Memory B cell (primary cell): ENCODE measurements around the gene HEBP1.

Experiments
- ATAC-seq: fragments of 150-1000 bp; cut with Tn5 transposase; 2 replicates; pipeline ENCODE4 v1.10.0; 2021; ENCODE audit warnings: low read depth, mild to moderate bottlenecking, moderate library complexity
- DNase-seq, 2 donors: peaks; one replicate each; pipeline ENCODE4 v3.0.0; 2022; ENCODE audit warnings: low spot score in 2 of 2
- H3K27ac Mint-ChIP-seq: one replicate; pipeline ENCODE4 v1.8.0; 2022; ENCODE audit warnings: mild to moderate bottlenecking, moderate library complexity, mixed read lengths
- H3K27me3 Mint-ChIP-seq: one replicate; pipeline ENCODE4 v1.8.0; 2022; ENCODE audit warnings: mixed read lengths
- H3K36me3 Mint-ChIP-seq: one replicate; pipeline ENCODE4 v1.8.0; 2022; ENCODE audit warnings: mild to moderate bottlenecking, mixed read lengths
- H3K4me1 Mint-ChIP-seq: one replicate; pipeline ENCODE4 v1.8.0; 2022; ENCODE audit warnings: mixed read lengths
- H3K4me3 Mint-ChIP-seq: one replicate; pipeline ENCODE4 v1.8.0; 2022; ENCODE audit warnings: mild to moderate bottlenecking, moderate library complexity, mixed read lengths
- H3K9me3 Mint-ChIP-seq: one replicate; pipeline ENCODE4 v1.8.0; 2022; ENCODE audit warnings: mixed read lengths

The HEBP1 gene

DNA sequence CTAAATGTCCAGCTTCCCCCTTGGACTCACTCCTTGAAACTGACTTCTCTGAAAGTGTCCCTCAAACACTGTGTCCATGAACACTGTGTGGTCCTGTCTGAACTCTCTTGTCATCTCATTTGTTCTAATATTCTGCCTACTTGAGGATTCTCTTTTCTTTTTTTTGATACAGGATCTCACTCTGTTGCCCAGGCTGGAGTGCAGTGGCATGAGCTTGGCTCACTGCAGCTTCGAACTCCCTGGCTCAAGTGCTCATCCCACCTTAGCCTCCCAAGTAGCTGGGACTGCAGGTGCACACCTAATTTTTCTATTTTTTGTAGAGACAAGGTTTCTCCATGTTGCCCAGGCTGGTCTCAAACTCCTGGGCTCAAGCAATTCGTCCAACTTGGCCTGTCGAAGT is 4.9 kb upstream of the HEBP1 start:
- ATAC-seq: no peak
- no peaks in the 10 kb centered on the region for H3K9me3 Mint-ChIP-seq
- no peak overlapping the region for H3K27ac Mint-ChIP-seq
- peaks cover 1% of the 10 kb centered on the region for H3K27me3 Mint-ChIP-seq
- no peak for DNase-seq
- H3K36me3 Mint-ChIP-seq: no peaks in the 10 kb centered on the region
- peaks cover 14% of the 10 kb centered on the region for H3K4me1 Mint-ChIP-seq
- H3K4me3 Mint-ChIP-seq: no peak overlapping the region

DNA sequence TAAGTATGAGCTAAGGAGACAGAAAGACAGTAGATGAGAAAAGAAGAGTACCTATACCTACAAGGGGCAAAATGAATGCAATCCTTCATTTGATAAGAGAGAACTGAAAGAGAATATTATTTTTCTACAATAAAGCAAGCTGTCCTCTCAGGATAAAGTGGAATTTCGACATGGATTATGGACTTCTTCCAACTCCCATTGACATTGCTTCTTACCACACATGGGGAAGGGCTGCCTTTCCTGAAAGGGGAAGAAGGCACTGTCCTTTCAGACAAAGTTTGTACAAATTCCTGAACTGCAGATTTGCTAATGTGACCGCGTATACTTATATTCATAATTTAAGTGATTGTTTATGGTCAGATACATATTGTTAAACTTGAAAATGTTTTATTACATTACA is 4.3 kb upstream of the HEBP1 start:
- no peak for DNase-seq
- H3K27me3 Mint-ChIP-seq: peaks cover 1% of the 10 kb centered on the region
- no peaks in the 10 kb centered on the region for H3K36me3 Mint-ChIP-seq

DNA sequence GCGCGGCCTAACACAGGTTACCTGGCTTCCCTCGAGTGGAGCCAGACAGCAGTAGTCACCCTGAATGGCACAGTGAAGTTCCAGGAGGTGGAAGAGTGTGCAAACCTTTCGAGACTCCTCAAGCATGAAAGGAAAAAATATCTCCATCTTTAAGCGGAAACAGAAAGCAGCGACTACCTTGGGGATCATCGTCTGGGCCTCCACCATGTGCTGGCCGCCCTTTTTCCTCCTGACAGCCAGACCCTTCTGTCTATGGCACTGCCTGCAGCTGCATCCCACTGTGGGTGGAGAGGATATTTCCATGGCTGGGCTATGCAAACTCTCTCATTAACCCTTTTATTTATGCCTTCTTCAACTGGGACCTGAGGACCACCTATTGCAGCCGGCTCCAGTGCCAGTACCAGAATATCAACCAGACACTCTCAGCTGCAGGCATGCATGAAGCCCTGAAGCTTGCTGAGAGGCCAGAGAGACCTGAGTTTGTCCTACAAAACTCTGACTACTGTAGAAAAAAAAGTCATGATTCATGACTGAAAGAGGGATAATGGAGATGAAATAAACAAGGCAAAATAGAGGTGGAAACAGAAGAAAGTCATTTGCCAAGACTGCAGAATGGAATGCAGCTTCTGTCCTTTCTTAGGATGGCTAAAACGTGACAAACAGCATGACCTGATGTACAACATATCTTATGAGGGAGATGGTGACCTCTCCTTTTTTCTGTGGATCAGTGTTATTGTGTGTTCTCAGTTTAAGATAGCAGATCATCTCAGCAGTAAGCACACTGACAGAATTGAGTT is 2.4 kb upstream of the HEBP1 start:
- H3K4me3 Mint-ChIP-seq: peak overlapping the region; percentile 86
- peaks cover 1% of the 10 kb centered on the region for H3K27me3 Mint-ChIP-seq
- H3K27ac Mint-ChIP-seq: peak overlapping the region; percentile 87
- no peaks in the 10 kb centered on the region for H3K9me3 Mint-ChIP-seq
- DNase-seq (no peak), ATAC-seq (no peak)
- peaks cover 21% of the 10 kb centered on the region for H3K4me1 Mint-ChIP-seq
- H3K36me3 Mint-ChIP-seq: no peaks in the 10 kb centered on the region

More for the DNA sequence above, 4.3 kb upstream of the HEBP1 start:
- Mint-ChIP-seq H3K27ac (no peak overlapping the region), H3K4me1 (peaks cover 17% of the 10 kb centered on the region), H3K9me3 (no peaks in the 10 kb centered on the region), H3K4me3 (no peak overlapping the region)
- no peak for ATAC-seq

DNA sequence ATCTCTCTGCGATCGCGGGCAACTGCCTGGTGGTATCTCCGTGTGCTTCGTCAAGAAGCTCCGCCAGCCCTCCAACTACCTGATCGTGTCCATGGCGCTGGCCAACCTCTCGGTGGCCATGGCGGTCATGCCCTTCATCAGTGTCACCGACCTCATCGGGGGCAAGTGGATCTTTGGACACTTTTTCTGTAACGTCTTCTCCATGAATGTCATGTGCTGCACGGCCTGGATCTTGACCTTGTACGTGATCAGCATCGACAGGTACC is 1.6 kb upstream of the HEBP1 start:
- Mint-ChIP-seq H3K27ac (peak overlapping the region; percentile 87), H3K4me1 (peaks cover 27% of the 10 kb centered on the region), H3K9me3 (no peaks in the 10 kb centered on the region), H3K27me3 (peaks cover 1% of the 10 kb centered on the region), H3K36me3 (no peaks in the 10 kb centered on the region), H3K4me3 (peak overlapping the region; percentile 86)
- ATAC-seq: no peak
- DNase-seq: no peak

DNA sequence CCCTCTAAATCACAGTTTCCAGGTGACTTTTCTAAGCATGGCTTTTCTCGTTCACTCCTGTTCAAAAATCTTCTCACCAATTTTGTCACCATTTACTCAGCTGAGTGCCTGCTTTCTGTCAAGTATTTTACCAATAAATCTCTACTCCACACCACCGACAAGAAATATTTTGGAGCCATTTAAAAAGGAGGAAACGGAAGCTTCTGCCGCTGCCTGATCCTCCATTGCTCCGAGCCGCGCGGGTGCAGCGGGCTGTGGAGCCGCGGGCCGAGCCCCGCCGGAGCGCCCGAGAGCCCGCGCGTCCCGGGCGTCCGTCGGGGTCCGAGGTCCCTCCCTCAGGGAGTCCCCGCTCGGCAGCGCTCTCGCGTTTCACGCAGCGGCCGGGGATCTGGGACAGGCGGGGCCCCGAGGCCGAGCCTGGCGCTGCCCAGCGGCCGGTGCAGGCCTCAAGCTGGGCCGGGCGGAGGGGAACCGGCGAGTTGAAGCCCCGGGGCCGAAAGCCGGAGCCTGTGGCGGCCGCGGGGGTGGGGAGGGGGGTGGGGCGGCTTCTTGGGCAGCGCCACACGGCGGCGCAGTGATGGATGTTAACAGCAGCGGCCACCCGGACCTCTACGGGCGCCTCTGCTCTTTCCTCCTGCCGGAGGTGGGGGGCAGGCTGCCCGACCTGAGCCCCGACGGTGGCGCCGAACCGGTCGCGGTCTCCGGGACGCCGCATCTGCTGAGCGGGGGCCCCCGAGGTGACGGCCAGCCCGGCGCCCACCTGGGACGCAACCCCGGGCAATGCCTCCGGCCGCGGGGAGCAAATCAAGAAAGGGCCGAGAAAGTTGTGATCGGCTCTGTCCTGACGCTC is 1.1 kb upstream of the HEBP1 start:
- H3K36me3 Mint-ChIP-seq: no peaks in the 10 kb centered on the region
- peak overlapping the region; percentile 87 for H3K27ac Mint-ChIP-seq
- no peaks in the 10 kb centered on the region for H3K9me3 Mint-ChIP-seq
- peak; percentile 27 to 57 for DNase-seq
- H3K27me3 Mint-ChIP-seq: peaks cover 1% of the 10 kb centered on the region
- peak overlapping the region; percentile 88 for H3K4me3 Mint-ChIP-seq
- peak; percentile 21 for ATAC-seq
- peaks cover 27% of the 10 kb centered on the region for H3K4me1 Mint-ChIP-seq

DNA sequence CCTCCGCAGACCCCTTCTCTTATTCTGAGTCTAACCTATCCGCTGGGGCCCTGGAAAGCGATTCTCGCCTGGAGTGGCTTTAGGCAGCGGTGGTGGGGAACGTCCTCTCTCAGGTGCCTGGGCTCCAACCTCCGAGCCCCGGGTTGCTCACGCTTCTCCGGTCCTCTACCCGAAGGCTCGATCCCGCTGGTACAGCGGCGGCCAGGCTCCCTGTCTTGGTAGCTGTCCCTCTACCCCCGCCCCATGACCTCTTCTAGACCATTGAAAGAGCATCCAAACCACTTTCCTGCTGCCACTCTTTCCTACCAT is 505 bp upstream of the HEBP1 start:
- peak; percentile 31 for ATAC-seq
- H3K27ac Mint-ChIP-seq: peak overlapping the region; percentile 82
- DNase-seq: no peak
- peak overlapping the region; percentile 88 for H3K4me3 Mint-ChIP-seq
- H3K27me3 Mint-ChIP-seq: peaks cover 1% of the 10 kb centered on the region
- no peaks in the 10 kb centered on the region for H3K9me3 Mint-ChIP-seq
- H3K4me1 Mint-ChIP-seq: peaks cover 27% of the 10 kb centered on the region
- H3K36me3 Mint-ChIP-seq: no peaks in the 10 kb centered on the region

DNA sequence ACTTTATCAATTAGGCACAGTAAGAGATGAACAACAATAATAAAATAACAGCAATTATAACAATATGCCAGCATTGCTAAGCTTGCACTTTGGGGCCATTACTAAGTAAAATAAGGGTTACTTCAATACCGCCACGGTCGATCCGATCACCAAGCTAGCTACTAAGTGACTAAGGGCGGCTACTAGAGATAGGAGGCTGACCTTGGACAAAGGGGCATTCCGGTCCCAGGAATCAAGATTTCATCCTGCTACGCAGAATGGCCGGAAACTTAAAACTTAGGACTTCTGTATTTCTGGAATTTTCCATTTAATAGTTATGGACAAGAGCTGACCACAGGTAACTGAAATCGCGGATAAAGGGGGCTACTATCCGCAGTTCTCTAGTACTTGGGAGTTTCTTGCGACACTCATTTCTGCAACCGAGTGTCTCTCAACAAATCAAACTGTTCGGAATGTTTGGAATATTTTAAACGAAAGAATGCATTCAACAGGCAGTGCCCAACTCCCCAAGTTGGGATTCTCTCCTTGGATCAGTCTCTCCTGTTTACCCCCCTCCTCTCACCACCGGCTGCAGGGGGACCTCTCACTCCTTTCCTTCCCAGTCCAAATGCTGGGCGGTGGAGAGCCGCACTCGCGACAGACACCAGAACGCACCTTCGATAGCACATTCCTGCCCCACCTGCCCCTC is 650 bp downstream of the HEBP1 start:
- H3K27me3 Mint-ChIP-seq: no peaks in the 10 kb centered on the region
- DNase-seq (no peak), ATAC-seq (no peak)
- H3K4me3 Mint-ChIP-seq: peak overlapping the region; percentile 88
- peaks cover 27% of the 10 kb centered on the region for H3K4me1 Mint-ChIP-seq
- H3K27ac Mint-ChIP-seq: peak overlapping the region; percentile 82
- no peaks in the 10 kb centered on the region for H3K9me3 Mint-ChIP-seq
- no peaks in the 10 kb centered on the region for H3K36me3 Mint-ChIP-seq

DNA sequence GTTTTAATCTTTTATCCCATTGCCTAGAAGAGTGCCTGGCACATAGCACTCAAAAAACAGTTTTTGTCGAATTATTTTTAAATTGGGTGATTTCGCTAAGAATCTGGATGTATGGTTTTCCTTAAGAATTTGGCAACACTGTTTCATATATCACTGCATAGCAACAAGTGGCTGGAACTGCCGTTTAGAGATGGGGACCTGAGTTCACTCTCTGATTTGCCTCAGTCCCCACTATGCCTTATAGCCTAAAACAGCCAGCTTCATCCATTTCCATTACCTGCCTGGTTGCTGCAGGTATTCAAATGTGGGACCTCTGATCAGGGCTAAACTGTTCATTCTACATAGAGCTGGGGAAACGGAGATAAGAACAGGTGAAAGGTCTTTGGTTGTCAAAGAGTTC is 1.8 kb downstream of the HEBP1 start:
- H3K4me1 Mint-ChIP-seq: peaks cover 29% of the 10 kb centered on the region
- DNase-seq: no peak

DNA sequence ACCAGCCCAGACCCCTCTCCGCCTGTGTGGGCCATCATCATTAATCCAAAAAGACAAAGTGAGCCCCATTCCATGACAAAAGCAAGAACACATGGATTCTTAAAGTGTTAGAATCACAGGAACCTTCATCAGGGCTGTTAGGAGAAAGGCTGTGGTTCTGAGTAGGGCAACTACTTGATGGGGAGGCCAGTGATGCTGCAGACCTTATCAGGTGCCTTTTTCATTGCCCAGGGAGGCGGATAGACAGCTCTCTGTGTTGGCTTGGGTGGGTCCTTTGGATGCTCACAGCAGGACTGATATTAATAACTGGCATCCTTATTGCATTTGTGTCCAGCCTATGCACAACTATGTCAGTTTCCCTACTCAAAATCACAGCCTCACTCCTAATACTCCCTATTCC is 2.3 kb downstream of the HEBP1 start:
- ATAC-seq (no peak), DNase-seq (no peak)
- no peaks in the 10 kb centered on the region for H3K27me3 Mint-ChIP-seq
- H3K4me3 Mint-ChIP-seq: no peak overlapping the region
- peaks cover 30% of the 10 kb centered on the region for H3K4me1 Mint-ChIP-seq
- no peak overlapping the region for H3K27ac Mint-ChIP-seq
- H3K36me3 Mint-ChIP-seq: no peaks in the 10 kb centered on the region
- no peaks in the 10 kb centered on the region for H3K9me3 Mint-ChIP-seq

More for the DNA sequence above, 1.8 kb downstream of the HEBP1 start:
- no peaks in the 10 kb centered on the region for H3K9me3 Mint-ChIP-seq
- no peak overlapping the region for H3K27ac Mint-ChIP-seq
- no peak for ATAC-seq
- no peak overlapping the region for H3K4me3 Mint-ChIP-seq
- H3K36me3 Mint-ChIP-seq: no peaks in the 10 kb centered on the region
- H3K27me3 Mint-ChIP-seq: no peaks in the 10 kb centered on the region

DNA sequence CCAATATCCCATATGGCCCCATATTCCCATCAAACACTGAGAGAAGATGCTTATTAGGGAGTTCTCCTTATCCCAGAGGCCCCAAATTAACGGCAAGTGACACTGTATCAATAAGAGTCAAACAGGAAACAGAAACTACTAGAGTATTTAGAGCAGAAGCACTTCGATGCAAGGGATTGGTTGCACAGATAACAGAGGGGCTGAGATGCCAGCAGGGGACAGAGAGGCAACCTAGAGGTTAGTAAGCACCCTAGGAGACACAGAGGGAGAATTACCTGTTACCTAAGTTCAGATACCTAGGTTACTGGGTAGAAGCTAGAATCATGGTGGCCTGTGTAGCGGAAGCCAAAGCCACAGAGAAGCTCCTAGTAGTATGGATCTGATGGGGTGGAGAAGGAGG is 2.9 kb downstream of the HEBP1 start:
- Mint-ChIP-seq H3K36me3 (no peaks in the 10 kb centered on the region), H3K27ac (no peak overlapping the region), H3K9me3 (no peaks in the 10 kb centered on the region), H3K27me3 (no peaks in the 10 kb centered on the region), H3K4me1 (peaks cover 26% of the 10 kb centered on the region), H3K4me3 (no peak overlapping the region)
- ATAC-seq (no peak), DNase-seq (no peak)

DNA sequence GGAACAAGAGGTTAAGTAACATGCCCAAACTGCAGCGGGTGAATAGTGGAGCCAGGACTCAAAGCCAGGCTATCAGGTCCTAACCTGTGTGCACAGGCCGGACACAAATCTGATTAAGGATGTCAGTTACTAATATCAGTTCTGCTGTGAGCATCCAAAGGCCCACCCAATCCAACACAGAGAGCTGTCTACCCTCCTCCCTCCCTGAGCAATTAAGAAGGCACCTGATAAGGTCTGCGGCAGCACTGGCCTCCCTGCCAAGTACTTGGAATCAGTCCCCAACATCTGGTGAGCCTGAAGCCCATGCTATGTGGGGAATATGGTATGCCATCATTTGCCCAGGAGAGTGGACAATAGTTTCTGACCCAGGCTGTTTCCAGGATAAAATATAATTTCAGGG is 3.9 kb downstream of the HEBP1 start:
- peaks cover 1% of the 10 kb centered on the region for H3K27me3 Mint-ChIP-seq
- H3K36me3 Mint-ChIP-seq: peaks cover 1% of the 10 kb centered on the region
- ATAC-seq (no peak), DNase-seq (no peak)
- H3K4me1 Mint-ChIP-seq: peaks cover 24% of the 10 kb centered on the region
- no peaks in the 10 kb centered on the region for H3K9me3 Mint-ChIP-seq
- no peak overlapping the region for H3K27ac Mint-ChIP-seq
- H3K4me3 Mint-ChIP-seq: no peak overlapping the region

DNA sequence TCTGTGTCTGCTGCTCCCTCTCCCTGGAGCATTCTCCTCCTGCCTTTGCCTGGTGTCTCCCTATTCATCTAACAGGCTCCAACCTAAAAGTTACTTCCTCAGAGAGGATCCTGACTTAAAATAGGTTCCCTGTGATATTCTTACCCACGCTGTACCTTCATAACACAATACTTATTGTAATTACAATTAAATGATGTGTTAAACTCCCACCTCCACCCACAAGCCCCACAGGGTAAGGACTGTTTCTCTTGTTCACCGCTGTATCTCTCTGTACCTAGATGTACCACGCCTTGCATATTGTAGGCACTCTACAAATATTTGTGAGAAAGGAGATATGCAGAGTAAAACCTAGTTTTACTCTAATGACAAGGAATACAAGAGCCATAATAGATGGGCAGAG is 5.0 kb downstream of the HEBP1 start:
- ATAC-seq (no peak), DNase-seq (no peak)
- H3K4me1 Mint-ChIP-seq: peaks cover 22% of the 10 kb centered on the region
- H3K36me3 Mint-ChIP-seq: peaks cover 1% of the 10 kb centered on the region
- H3K4me3 Mint-ChIP-seq: no peak overlapping the region
- H3K27ac Mint-ChIP-seq: no peak overlapping the region
- H3K9me3 Mint-ChIP-seq: no peaks in the 10 kb centered on the region
- peaks cover 2% of the 10 kb centered on the region for H3K27me3 Mint-ChIP-seq

DNA sequence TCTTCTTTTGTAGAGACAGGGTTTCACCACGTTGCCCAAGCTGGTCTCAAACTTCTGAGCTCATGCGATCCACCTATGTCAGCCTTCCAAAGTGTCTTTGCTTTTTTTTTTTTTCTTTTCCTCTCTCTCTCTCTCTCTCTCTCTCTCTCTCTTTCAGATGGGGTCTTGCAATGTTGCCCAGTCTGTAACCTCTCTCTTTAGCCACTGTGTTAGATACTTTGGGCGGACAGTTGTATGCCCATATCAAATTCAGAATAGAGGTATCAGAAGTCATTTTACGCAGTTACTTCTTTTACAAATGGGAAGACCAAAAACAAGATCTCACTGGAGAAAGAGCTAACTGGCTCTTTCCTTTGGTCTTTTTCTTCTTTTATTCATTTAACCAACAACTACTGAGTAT is 6.7 kb downstream of the HEBP1 start:
- H3K36me3 Mint-ChIP-seq: peaks cover 1% of the 10 kb centered on the region
- no peaks in the 10 kb centered on the region for H3K9me3 Mint-ChIP-seq
- peaks cover 15% of the 10 kb centered on the region for H3K4me1 Mint-ChIP-seq
- H3K4me3 Mint-ChIP-seq: no peak overlapping the region
- no peak overlapping the region for H3K27ac Mint-ChIP-seq
- ATAC-seq (no peak), DNase-seq (no peak)
- H3K27me3 Mint-ChIP-seq: peaks cover 2% of the 10 kb centered on the region

DNA sequence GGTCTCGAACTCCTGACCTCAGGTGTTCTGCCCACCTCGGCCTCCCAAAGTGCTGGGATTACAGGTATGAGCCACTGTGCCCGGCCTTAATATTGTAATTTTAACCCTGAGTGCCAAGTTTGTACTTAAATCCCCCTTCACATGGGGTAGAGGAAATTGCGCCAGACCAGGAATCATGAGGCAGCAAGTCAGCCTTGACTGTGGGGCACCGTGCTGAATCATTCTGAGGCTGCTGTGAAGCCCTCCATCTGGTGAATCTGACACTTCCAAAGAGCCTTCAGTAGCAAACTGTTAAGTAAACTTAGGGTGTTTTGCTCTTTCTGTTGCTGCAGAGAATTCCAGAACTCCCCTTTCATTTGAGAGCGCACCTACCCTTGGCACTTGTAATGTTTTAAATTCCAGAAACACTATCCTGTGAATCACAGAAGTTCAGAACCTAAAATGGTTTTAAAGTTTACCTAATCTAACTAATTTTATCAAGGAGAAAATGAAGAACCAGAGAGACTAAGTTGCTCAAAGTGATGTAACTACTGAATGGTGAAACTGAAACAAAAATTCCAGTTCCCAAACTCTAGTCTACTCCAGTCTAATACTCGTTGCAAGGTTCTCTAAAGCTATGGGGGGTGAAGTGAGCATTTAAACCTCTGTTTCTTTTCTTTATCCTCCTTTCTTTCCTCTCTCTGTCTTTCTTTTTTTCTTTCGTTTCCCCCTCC is 7.5 kb downstream of the HEBP1 start:
- DNase-seq (no peak), ATAC-seq (peak; percentile 82)
- H3K9me3 Mint-ChIP-seq: no peaks in the 10 kb centered on the region
- H3K36me3 Mint-ChIP-seq: peaks cover 2% of the 10 kb centered on the region
- peaks cover 15% of the 10 kb centered on the region for H3K4me1 Mint-ChIP-seq
- H3K27me3 Mint-ChIP-seq: peaks cover 2% of the 10 kb centered on the region
- peak overlapping the region; percentile 9 for H3K4me3 Mint-ChIP-seq
- no peak overlapping the region for H3K27ac Mint-ChIP-seq
